Stomach (tissue), 4 donors: Measurements from ENCODE around the gene ANLN.

ENCODE experiments used
- CTCF ChIP-seq, 7 experiments: fragments of 450-650 bp in 4 of 7; fragments of 200-600 bp in 3 of 7; sonication (generic) in 3 of 7; IDR thresholded peaks; one replicate each; pipeline ENCODE4 v1.5.1; 2016 to 2019; ENCODE audit warnings: antibody characterized with exemption in 7 of 7, control low read depth in 2 of 7, mild to moderate bottlenecking in 1 of 7
- POLR2AphosphoS5 ChIP-seq, 3 donors: sonication (generic); formaldehyde crosslinking; IDR thresholded peaks; one replicate each; pipeline ENCODE4 v1.6.1; 2016; ENCODE audit warnings: antibody characterized with exemption in 3 of 3

GRCh38 chr7:36372156-36372555 lies 17.5 kb upstream of the ANLN start:
- TF ChIP-seq POLR2AphosphoS5 (IDR thresholded peaks at IDR 0.05) (no peak), CTCF (IDR thresholded peaks at IDR 0.05) (no peak)
